Fibroblast of peridontal ligament (primary cell): ENCODE measurements around the gene TTC38.

ENCODE experiments used
- DNase-seq: peaks from one replicate; pipeline ENCODE4 v3.0.0-alpha.2; 2010; ENCODE audit errors: extremely low read depth

The TTC38 gene

DNA sequence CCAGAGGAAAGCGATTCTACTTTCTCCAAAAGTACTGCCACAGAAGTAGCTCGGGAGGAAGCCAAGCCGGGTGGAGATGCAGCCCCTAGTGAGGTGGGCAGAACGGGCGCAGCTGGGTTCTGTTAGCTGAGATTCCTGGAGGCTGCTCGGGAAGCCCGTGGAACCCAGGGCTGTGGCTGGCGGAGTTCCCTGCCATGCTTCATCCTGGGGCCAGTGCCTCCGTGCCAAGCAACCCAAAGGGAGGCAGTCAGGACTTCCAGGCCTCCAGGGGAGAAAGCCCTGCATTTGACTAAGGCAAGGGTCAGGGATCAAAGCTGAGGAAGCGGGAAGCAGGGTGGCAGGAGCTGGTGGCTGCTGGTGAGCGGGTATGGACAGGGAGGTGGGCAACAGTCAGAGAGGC lies 61.0 kb downstream of the TTC38 start:
- no peak for DNase-seq

DNA sequence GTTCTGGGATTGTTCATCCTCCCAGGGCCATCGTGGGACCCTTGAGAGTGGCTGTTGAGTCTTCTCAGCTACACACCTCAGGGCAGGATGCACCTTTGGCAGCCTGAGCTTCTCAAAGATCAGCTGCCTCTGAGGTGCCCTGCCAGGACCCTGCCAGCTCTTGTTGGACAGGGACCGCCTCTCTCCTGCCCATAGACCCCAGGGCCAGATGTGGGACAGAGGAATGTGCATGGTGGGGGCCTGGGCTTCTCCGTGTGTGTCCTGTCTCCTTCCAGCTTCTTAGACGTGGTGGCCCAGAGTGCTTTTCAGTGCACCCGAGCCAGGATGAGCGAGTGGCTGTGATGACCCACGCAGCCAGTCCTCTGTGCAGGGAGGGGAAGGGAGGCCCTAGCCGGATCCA lies 61.8 kb downstream of the TTC38 start:
- DNase-seq: no peak

DNA sequence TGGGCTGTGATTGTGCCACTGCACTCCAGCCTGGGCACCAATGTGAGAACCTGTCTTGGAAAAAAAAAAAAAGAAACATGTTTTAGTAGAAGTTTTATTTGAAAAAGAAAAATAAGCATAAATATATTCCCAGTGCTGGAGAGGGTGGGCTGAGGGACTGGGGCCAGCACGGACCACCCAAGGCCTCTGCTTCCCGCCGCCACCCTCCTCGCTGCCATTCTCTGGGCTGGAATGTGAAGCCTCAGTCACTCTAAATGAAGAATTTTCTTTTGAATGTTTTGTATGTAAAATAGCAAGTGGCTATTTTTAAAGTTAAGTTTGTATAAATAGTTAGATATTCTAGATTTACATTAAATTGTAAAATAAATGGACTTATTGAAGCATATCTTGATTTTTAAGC lies 62.6 kb downstream of the TTC38 start:
- no peak for DNase-seq

DNA sequence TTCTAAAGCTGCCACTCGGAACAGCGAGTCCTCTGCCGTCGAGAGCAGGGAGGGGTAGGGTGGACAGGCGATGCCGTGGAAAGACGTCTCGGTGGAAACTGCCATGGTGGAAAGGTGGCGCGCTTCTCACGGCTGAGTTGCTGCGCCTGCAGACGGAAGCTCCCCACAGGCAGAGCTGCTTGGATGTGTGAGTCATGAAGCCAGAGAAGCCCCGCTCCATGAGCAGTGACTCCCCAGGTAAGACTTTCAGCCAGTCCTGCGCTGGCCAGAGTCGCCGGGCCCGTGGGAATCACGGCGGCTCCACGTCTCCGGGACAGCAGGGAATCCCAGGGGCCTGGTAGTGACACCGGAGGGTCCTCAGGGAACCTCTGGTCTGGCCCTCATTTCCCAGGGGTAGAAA lies 63.7 kb downstream of the TTC38 start:
- no peak for DNase-seq

DNA sequence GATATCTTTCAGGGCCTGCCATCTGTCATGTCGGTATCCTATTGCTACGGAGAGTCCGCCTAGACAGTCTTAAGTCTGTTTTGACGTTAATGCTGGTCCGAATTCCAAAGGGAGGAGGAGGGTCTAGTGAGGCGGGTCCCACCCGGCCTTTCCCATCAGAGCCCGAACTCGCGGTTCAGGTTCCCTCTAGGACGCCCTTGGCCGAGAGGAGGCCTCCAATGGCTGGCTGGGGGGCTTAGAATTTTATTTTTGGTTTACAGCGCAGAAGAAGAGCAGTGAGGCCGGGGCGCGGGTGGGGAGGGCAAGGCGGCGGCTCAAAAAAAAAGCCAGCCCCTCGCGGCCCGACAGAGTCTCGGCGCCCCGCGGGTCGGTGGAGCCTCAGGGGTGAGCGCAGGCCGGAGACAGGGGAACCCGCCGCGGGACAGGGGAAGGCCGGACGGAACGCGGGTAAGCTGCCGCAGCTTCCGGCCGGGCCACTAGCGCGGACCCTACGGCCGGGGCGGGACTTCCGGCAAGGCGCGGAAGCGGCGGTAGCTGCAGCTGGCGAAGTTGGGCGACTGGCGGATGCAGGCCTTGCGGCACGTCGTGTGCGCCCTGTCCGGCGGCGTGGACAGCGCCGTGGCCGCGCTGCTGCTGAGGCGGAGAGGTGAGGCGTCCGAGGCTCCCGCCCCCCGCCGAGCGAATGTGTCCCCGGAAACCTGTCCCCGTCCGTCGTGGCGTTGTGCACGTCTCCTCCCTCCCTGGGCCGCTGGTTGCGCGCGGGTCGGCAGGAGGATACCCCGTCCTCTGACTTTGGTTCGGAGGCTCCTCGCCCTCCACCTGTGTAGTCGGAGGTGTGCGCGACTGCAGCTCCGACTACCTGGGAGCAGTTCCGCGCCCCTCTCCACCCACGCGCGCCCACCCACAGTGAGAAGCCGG lies 67.7 kb downstream of the TTC38 start, which contains the start of gene TRMU:
Gene TRMU, plus strand, starts transcription at position 514 of the 918 bp plus-strand sequence. Its CDS starts 51 bp downstream, at position 565.
- DNase-seq: peak; percentile 77

DNA sequence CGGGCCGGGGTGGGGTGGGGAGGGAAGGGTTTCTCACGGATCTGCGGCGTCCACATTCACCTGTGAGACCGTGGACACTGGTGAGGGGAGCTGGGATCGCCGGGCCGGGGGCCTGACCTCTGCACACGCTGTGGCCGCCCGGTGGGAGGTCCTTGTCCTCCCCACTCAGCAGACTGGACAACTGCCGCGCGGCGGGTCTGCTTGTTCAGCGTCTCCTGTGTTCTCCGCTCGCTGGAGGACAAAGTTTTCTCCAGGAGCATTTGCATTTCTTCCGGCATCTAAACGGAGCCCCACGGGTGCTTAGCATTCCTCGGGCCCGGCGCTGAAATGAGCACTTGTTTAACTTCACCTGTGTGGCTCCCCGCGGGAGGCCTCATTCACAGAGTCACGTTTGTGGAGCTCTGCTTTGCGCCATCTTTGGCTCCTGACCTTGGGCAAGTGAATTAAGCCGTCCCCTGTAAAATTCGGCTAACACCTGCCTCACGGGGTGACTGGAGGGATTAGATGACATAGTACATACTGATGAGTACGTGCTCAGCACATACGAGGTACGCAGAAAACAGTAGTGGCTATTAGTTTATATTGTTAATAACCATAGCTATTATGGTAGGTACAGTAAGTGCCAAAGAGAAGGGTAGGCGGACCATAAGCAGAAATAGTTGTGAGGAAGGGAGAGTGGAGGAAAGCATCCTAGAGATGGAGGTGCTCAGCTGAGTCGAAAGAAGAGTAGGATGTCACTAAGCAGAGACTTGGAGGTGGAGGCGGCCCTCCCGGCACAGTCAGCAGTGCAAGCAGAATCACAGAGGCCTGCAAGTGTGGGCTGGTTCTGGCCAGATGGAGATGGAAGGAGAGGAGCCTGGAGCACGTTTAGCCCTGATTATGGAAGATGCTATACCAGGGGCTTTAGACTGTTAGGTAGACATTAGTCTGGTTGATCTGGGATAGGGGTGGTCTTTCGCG lies 68.6 kb downstream of the TTC38 start:
- no peak for DNase-seq

DNA sequence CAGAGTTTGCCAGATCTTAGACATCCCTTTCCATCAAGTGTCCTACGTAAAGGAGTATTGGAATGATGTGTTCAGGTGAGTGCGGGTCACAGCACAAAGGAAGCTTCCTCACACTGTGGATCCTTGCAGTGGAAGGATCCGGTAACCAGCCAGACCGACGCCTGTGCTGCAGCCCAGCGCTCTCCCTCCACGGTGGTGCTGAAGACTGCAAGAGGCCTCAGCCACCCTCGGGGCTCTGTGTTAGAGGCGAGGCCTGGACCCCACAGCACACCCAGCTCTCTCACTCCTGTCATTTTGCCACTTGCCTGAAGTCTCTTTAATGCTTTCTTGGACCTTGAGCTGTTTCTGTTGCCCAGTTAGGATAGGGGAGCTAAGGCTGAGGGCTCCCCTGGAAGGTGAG lies 70.1 kb downstream of the TTC38 start:
- DNase-seq: no peak

DNA sequence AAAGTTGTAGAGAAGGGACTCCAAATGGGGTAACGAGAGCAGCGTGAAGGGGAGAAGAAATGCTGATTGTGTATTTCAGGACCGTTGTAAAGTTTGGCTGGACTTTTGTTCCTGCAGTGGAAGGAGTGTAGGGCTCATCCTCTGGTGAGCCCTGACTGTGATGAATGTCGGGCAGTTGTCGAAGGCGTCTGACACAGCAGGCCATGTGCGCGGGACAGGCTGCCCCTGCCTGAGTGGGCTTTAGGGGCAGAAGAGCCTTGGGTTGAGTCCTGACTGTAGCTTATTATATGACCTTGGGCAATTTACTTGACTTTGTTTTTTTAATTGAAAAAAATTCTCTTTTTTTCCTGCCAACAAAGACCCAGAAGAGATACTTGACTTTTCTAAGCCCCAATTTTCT lies 70.8 kb downstream of the TTC38 start:
- no peak for DNase-seq

DNA sequence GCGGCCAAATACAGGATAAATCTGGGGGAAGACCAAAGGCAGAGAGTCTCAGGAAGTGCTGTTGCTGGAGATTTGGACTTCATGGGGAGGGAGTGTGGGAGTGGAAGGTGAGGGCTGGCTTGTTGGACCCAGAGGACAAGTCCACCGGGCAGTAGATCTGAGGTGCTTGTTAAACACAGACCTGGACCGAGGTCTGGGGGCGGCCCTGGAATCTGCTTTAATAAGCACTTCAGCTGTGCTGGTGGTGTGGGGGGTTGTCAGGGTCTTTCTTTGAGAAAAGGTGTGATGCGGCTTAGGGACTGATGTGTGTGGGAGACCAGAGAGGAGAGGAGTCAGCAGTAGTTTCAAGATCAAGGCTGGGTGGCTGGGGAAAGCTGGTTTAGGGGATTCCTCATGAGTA lies 72.1 kb downstream of the TTC38 start:
- no peak for DNase-seq

DNA sequence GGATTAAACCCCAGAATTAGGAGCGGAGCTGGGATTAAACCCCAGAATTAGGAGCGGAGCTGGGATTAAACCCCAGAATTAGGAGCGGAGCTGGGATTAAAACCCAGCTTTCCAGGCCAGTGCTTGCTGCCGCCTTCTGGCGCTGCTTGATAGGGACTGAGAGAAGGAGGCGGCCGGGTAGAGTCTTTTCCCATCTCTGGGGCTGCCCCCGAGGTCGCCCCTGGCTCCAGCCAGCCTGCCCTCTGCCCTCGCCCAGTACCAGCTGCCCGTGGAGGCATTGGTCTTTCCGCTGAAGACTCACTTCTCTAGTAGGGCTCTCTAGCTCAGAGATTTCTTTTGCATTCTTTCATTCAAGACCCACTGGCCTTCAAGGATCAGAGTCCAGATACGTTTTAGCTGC lies 72.9 kb downstream of the TTC38 start:
- DNase-seq: no peak
